SK-N-SH treated with all-trans-retinoic acid at 6 μM for 48 hours (cell line): Measurements from ENCODE around the gene ALDH3B2.

Experiments used
- ESRRG ChIP-seq: fragments of 250-450 bp; sonication (Bioruptor Pico); IDR thresholded peaks from 2 replicates; pipeline ENCODE4 v1.6.1; 2021; ENCODE audit warnings: mild to moderate bottlenecking
- SNAI2 ChIP-seq: fragments of 250-450 bp; sonication (Bioruptor Pico); IDR thresholded peaks from 2 replicates; pipeline ENCODE4 v1.5.0; 2020; ENCODE audit warnings: mild to moderate bottlenecking, moderate library complexity
- ZFP3 ChIP-seq: fragments of 250-450 bp; sonication (Bioruptor Pico); IDR thresholded peaks from 2 replicates; pipeline ENCODE4 v1.5.0; 2020; ENCODE audit warnings: mild to moderate bottlenecking, moderate library complexity

DNA sequence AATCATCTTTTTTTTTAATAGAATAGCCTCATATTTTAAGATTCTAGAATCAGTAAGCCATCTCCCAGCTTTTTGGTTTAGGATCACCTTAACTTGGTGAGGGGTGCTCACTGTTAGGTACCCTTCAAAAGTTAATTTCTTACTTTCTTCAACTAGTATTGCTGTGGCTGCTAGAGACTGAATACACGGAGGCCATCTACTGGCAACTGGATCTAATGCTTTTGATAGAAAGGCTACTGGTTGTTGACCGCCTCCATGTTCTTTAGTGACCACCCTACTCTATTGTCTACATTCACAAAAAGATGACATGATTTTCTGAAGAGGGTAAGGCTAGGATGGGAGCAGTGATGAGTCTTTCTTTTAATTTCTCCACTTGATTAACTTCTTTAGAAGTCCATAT, 16.7 kb upstream of the ALDH3B2 start:
- no peak for TF ChIP-seq ESRRG
- TF ChIP-seq ZFP3 (CRISPR knock-in tag): no peak
- TF ChIP-seq SNAI2 (CRISPR knock-in tag): no peak
